Measurements from ENCODE around the gene U2AF2.

The U2AF2 gene

DNA sequence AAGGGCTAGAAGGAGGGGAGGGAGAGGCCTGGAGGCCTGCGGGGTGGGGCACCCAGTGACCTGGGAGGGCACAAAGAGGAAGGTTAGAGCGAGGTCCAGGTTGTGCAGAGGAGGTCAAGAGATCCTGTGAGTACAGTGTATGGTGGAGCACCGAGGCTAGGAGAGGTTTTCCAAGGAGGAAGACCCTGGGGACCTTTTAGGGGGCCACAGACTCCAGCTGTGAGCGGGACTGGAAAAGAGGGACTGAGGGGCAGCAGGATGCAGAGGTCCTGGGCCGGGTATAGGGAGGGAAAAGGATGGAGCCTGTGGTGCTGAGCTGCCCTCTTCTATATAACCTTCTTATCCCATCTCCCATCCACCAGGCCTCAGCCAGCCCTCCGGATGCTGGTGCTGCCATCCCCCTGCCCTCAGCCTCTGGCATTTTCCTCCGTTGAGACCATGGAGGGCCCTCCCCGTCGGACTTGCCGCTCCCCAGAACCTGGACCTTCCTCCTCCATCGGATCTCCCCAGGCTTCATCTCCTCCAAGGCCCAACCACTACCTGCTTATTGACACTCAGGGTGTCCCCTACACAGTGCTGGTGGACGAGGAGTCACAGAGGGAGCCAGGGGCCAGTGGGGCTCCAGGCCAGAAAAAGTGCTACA, 10.5 kb upstream of the U2AF2 start:
- no peak for DNase-seq

DNA sequence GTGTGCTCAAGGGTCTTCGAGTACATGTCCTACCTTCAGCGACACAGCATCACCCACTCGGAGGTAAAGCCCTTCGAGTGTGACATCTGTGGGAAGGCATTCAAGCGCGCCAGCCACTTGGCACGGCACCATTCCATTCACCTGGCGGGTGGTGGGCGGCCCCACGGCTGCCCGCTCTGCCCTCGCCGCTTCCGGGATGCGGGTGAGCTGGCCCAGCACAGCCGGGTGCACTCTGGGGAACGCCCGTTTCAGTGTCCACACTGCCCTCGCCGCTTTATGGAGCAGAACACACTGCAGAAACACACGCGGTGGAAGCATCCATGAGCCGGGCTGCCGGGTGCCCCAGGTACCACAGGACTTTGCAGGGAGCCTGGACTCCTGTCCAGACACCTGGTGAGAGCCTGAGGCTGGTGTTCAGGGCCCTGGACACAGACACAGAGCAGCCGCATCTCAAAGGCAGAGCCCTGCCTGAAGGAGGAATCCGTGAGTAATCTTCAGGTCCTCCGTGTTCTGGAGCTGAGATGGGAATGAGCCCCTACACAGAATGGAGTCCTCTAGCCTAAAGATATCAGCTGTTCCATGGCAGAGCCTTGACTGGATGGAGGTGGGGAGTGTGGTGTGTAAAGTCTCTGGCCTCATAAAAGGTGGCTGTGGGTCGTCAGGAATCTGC, 9.9 kb upstream of the U2AF2 start:
- no peak for DNase-seq

DNA sequence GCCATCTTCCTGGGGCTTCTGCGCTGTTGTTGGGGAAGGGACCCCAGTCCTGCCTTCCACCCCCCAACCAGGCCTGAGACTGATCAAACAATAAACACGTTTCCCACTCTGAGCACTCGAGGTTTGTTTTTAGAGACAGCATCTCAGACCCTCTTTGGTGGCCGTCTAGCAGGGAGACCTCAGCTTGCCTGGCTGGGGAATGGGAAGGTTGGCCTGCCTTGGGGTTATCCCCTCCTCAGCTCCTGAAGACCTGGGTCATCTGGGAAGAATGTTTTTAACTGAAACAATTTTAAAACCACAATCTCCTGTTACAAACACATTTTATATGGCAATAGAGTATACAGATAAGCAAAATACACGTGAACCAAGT, 9.3 kb upstream of the U2AF2 start:
- DNase-seq = no peak

DNA sequence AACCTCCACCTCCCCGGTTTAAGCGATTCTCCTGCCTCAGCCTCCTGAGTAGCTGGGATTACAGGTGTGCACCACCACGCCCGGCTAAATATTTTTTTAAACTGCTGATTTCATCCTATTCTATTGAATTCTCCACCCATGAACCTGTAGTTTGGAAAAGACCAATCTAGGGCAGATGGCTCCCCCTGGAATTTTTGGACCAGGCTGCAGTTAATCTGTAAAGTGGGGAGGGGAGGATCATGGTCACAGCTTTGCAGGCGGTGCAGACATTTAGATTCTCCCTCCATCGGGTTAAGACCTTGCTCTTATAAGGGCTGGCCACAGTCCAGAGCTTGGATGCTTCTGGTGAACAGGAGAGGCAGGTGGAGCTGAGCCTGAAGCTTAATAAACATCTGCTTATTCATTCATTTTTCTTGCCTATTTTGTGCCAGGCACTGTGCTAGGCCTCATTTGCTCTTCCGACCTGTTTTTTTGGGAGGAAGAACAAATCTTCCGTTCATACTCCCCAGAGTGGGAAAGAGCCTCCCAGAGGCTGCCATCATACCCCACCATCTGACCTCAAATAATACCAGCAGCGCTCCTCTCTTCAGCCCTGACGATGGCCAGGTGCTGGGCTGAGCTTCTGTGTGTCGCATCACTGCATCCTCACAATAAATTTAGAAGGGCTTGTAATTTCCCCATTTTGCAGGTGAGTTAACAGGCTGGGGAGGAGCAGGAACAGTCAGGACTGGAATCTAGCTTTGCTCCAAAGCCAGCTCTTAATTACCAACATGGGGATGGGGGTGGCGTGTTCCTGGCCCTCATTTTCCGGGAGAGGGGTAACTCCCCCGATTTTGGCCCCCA, 7.7 kb upstream of the U2AF2 start:
- DNase-seq = no peak

DNA sequence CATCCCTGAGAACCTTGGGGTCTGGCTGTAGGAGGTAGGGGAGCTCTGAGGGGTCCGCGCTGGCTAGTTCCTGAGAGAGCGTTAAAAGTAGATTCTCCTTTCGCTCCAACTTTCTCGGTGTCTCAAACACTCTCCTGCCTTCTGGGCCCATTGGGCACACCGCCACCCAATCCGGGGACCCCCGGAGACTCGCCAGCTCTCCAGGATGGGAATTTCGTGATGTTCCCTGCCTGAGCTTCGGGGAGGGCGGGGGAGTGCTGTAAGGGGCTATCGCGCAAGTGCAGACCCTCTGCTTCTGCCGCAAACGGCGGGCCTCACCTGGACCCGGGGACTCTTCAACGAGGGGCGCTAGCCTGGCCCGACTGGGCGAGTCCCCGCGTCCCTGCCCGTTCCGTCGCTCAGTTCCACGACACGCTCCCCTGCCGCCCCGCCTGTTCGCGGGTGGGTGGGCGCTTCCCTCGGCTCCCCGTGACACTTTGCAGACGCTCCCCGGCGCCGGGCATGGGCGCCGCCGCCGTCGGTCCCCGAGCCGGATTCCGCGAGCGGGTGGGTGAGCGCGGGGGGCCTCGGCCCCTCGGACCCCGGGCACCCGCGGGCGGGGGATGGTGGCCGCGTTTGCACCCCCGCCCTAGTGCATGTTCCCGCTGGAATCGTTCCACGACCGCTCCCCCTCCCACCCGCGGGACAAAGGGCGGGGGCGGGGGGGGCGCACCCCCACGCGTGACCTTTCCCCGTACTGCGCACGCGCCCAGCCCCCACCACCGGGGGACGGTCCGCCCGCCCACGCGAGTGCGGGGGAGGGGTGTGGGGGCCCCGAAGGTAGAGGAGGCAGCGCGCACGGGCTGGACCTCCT, 6.9 kb upstream of the U2AF2 start, which contains the start of gene CCDC106:
Gene CCDC106, plus strand, starts transcription at position 481 of the 853 bp plus-strand sequence. CDS start 835 bp downstream, outside the sequence.
- DNase-seq = no peak

DNA sequence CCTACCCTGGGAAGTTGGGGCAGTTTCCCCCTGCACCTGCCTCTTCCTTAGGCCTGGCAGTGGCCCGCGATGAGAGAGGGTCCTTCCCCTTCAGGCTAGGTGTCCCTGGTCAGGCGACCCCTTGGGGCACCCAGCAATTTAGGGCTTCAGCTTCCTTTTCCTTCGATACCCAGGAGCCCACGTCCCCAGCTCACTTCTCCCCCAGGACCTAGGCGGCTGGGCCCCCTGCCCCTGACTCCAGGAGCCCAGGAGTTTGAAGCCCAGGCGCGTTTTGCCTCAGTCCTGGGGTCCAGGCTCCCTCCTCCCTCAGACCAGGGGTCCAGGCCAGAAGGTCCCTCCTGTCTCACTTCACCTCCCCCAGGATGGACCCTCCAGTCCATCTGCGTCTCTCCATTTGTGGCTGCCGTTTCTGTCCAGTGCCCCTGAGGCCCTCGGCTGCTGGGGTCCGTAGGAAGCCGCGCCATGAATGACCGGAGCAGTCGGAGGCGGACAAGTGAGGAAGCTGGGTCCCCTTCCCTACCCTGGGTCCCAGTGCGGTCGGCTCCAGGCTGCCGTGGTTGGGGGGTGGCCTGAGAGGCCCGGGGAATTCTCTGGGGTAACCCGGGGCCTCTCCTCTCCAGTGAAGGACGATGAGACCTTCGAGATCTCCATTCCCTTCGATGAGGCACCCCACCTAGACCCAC, 6.1 kb upstream of the U2AF2 start:
- no peak for DNase-seq

DNA sequence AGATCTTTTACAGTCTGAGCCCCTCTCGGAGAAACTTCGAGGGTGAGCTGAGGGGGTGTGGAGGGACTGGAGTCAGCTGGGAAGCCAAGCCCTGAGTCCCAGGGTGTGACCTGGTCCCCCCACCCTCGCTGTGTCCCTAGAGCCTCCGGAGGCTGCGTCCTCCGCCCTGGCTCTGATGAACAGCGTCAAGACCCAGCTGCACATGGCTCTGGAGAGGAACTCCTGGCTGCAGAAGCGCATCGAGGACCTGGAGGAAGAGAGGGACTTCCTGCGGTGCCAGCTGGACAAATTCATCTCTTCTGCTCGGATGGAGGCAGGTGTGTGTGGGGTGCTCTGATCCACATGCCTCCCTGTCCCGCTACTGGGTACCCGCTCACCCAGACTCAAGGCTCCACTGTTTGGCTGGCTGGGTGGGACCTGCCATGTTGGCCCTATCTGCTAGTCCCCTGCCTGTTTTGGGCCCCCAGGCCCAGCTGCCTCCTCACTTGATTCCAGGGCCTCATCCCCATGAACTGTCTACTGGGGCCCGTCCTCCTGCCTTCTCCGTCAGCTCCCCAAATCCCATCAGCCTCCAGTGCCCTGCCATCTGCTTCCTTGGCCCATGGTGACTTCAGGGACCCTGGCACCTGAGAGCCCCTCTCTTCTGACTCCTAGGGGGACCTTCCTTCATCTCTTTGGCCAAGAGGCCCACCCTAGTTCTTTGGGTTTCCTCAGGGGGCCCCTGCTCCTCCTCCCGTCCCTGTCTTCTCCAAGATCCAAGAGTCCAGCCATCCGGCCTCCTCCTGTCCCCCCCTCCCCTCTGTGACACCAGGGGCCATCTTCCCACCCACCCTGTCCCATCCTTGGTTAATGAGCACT, 5.3 kb upstream of the U2AF2 start:
- DNase-seq = no peak

DNA sequence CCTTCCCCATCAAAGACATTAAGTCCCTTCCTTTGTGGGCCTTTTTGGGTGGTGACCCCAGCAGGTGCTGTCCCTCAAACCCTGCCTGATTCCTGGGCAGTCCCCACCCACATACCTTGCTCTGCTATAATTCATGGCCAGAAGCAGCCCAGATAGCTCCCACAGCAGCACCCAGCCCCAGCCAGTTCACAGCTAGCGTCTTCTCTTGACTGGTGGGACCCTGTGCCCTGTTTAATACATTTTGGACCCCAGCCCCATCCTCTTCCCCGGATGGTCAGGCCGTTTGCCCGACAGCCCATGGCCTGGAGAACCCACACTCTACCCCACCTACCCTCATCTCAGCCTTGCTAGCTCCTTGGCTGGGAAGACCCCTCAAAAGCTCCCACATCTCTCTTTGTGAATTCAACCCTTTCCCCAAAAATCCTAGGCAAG, 4.7 kb upstream of the U2AF2 start:
- no peak for DNase-seq

DNA sequence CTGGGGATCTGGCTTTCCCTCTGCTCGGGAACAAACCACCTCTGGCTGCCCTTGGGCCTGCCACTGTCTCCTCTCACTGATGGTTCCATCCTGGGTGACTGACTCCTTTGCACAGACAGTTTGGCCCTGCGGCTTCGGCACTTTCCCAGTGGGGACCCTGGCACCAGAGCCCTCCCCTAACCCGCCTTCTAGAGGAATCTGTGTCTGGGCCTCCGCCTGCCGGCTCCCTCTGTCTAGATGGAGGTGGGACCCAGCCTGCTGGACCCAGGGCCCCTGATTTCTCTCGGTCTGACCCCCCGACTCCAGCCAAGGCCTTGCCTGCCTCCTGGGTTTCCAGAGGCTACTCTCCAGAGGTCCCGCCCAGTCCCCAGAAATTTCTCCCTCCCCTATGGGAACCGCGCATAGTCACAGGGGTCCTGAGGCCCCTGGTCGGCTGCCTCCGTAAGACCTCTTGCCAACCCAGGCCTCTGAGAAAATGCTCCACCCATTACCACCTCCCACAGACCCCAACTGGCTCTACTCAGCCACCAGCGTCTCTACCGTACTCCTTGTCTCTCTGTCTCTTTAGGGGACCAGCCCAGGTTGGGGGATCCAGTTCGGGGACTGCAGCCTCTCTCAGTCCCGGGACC, 4.1 kb upstream of the U2AF2 start:
- DNase-seq = no peak

DNA sequence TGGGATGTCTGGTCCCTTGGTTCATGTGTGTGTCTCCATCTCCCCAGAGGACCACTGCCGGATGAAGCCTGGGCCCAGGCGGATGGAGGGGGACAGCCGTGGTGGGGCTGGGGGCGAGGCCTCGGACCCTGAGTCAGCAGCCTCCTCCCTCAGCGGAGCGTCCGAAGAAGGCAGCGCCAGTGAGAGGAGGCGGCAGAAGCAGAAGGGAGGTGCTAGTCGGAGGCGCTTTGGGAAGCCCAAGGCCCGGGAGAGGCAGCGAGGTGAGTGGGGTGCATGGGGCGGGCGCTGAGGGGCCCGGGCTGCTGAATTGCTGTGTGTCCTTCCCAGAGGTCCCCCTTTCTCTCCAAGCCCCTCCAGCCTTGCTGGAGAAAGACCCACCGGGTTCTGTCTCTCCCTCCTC, 3.6 kb upstream of the U2AF2 start:
- DNase-seq = no peak

DNA sequence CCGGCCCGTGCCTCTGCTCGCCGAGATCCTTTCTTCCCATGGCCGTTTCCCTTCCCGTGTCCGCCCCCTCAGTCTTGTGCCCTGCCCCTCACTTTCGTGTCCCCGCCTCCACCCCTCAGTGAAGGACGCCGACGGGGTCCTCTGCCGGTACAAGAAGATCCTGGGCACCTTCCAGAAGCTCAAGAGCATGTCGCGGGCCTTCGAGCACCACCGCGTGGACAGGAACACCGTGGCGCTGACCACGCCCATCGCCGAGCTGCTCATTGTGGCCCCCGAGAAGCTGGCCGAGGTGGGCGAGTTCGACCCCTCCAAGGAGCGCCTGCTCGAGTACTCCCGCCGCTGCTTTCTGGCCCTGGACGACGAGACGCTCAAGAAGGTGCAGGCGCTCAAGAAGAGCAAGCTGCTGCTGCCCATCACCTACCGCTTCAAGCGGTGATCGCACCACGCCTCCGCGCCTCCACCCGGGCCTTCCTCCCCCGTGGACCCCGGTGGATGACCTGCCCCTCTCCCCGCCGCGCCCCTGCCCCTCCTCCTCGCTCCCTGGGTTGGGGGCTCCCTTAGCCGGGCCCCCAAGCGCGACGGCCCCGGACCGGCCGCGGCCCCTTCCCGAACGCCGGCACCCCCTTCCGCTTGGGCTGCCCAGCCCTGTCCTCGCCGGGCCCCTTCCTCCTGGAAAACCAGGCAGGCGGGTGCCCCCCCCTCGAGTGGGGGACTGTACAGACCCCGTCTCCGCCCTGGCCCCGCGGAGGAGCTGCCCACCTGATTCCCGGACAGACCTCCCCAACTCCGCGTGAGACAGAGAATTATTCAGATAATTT, 2.3 kb upstream of the U2AF2 start:
- no peak for DNase-seq

DNA sequence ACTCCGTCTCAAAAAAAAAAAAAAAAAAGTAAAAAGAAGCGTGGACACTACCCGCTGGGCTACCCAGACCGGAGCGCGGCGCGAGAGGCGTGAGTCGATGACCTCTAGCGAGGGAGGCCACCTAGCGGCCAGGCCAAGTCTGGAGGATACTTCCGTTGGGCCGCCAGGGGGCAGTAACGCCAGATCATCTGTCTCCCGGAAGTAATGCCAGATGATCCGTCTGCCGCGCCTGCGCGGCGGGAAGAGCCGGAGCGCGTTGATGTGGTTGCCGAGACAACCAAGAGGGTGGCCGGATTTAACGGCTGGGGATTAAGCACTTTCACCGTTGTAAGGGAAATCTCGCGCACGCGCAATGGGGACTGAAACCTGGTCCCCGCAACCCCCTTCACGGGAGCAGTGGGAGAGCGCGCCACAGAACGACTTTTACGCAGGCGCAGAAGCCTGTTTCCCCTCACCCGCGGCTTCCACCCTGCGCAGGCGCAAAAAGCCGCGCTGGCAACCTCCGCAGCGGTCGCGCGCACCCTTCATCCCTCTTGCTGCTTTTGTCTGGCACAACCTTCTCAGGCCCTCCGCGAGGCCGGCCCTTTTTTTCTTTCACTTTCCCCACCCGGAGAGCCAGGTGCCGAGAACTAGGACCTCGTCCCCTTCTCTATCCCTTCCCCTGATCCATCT, 1.0 kb upstream of the U2AF2 start:
- DNase-seq = peak; percentile 93

DNA sequence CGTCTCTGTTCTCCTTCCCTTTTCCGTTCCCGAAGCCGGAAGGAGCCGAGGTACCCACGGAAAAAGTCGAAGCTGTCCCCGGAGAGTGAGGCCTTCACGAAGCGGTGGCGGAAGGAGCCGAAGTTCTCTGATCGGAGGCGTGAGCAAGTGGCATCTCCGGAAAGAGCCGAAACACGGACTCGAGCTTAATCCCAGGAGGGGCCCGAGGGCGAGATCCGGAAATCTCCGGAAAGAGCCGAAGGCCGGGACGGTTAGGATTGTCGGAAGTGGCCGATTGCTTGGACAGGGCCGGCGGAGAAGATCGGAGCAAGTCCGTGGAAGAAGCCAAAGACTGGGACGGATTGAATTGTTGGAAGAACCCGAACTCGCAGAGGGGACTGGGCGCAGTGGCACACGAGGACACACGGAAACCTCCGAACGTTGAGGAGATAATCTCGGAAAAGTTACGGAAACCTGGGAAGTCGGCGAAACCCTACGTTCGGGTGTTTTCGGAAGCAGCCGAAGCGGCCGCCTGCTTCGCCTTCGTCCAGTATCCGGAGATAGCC, 440 bp upstream of the U2AF2 start:
- DNase-seq = peak; percentile 96

DNA sequence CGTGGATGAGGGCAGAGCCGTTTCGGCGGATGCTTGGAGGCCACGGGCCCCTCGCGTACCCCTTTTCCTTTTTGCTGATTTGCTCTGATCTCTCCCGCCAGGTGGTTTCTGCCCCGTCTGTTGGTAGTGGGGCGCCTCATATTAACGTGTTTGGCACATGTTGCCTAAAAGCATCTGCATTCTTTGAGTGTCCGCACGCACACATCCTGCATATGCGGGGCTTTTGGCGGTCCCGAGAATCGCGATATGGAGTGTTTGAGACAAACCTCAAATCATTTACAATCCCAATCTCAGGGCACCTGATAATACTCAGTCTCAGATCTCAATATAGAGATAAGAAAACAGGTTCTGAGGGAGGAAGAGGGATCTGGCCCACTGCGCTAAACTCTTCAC, 809 bp downstream of the U2AF2 start:
- no peak for DNase-seq

DNA sequence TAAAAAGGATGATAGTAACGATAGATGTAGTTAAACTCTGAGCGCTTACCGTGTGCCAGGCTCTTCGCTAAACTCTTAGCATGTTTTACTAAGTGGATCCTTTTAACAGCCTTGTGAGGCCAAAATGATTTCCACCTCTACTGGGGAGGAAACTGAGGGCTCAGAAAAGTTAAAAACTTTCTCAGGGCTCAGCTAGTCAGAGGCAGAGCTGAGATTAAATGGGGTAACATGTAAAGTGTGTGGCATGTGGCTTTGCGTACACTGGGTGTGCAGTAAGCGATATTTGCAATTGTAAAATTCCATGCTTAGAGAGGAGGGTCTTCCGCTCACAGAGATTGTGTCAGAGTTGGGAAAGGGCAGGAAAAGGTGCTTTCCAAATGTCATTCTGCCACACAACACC, 1.7 kb downstream of the U2AF2 start:
- DNase-seq = no peak

DNA sequence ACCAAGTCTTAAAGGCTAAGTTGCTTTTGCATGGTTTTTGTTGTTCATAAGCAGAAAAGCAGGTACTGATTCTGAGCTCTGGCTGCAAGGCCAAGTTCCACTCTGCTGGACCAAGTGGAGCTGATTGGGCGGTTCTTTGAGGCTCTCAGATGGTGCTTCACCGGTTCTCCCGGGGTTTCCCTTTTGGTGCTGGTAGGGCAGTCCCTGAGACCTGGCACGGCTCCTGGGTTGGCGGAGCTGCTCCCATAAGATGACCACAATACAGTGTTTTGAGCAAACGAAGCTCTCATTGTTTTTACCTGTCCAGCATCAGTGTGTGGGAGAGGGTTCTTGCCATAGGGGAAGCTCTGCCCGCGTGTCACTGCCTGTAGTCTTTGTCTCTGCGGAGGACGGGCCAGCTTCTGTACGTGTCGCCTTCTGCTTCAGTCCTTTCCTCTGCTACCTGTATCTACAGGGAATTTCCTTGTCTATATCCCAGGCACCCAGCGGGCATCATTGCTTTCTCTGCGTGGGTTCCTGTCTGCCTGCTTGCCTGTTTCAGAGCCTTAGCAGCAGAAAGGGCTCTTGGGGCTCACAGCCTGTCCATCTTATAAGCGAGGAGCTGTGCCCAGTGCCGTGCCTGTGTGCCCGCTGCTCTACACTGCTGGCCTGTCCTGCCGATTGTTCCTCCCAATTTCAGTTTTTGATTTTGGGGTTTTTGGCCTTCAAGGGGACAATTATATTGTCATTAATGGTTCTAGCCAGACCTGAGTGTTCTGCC, 2.3 kb downstream of the U2AF2 start:
- no peak for DNase-seq

DNA sequence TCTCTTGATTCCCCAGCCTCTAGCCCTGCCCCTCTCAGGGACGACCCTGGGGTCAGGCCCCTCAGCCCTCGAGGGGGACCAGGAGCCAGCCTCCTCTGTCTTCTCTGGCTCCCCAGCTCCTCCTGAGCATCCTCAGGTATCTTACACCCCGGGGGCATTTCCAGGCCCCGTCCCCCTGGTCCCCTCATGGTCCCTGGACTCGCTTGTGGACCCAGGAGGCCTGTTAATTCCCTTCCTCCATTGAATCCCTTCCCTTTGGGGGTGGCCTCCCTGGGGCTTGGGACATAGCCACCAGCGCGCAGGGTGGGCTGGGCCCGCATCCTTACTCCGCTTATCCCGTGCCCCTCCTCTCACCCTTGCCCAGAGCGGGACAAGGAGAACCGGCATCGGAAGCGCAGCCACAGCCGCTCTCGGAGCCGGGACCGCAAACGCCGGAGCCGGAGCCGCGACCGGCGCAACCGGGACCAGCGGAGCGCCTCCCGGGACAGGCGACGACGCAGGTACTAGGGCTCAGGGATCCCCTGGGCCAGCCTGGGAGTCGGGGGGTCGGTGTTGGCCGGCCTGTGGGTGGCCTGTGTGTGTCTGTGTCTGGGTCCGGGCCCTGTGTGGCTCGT, 4.1 kb downstream of the U2AF2 start:
- no peak for DNase-seq

DNA sequence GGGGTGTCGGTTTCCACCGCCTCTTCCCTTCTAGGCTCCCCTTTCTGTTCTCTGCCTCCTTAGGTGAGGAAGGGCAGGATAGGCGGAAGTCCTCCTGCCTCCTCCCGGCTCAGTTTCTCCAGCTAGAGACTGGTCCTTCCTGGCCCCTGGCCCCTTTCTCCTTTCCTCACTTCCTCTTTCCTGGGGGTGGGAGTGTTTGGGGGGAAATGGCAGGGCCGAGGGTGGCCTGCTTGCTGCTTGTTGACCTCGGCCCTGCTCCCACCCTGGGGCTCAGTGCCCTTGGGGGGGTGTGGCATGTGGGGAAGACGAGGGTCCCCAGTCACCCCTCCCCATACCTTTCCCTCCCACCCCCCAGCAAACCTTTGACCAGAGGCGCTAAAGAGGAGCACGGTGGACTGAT, 5.0 kb downstream of the U2AF2 start:
- DNase-seq = no peak
